Stimulated activated CD8-positive, alpha-beta memory T cell treated with anti-CD3 and anti-CD28 coated beads, Interleukin-2, amount 100 ng/mL, for 48 hours (primary cell): ENCODE data around the gene HHAT.

ENCODE experiments used
- DNase-seq, 2 donors: peaks; one replicate each; pipeline ENCODE4 v3.0.0-alpha.2; 2020; ENCODE audit warnings: low read depth in 2 of 2

HHAT gene

DNA sequence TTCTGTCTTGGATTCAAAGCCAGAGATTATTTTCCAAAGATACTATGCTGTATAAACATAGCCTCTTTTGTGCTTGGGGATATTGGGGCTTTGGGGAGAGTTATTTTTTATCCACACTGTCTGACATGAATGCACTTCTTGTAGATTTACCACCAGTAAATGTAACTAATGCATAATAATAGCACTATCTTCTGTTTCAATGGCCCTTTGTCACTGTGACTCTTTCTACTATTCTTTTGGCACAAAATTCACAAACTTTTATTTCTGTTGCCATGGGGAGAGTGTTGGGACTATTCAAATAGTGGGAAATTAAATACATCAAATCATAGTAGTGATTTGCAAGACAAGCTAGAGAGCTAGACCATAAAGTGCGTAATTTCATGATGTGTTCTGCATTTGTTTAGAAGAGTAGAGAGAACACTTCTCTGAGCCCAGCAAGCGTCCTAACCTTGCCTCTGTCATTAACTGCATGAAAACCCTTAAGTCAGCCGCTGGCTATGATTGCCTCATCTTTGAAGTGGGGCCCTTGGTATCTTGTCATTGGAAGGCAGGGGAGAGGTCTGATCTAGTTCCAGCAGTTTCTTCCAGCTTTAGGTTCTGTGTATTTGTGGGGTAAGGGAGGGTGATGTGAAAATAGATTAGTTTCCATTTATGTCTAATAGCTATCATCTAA lies 154.4 kb downstream of the HHAT start:
- no peak for DNase-seq

- DNase-seq, result no peak
These were observed 155.1 kb downstream of the HHAT start for GRCh38 chr1:210483821-210484220.

GRCh38 chr1:210487021-210487420 lies 158.3 kb downstream of the HHAT start:
- no peak for DNase-seq

GRCh38 chr1:210489491-210489890 lies 160.8 kb downstream of the HHAT start:
- no peak for DNase-seq

DNA sequence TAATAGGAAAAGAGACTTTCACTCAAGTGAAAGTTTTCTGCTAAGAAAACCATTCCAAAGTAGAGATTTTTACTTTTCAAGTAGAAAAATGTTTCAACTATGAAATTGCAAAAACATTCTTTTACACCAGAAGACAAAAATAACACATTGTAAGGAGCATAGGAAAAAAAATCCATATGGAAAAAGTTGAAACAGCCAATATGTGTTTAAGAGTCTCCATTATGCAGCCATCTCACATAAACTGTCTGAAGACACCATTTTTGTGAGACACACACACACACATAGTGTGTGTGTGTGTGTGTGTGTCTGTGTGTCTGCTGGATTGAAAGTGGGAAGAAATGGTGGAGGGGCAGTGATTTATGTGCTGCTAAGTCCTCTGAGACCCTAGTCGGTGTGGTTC lies 162.1 kb downstream of the HHAT start:
- no peak for DNase-seq

- no peak for DNase-seq
These were observed 167.4 kb downstream of the HHAT start for GRCh38 chr1:210496063-210496462.

DNA sequence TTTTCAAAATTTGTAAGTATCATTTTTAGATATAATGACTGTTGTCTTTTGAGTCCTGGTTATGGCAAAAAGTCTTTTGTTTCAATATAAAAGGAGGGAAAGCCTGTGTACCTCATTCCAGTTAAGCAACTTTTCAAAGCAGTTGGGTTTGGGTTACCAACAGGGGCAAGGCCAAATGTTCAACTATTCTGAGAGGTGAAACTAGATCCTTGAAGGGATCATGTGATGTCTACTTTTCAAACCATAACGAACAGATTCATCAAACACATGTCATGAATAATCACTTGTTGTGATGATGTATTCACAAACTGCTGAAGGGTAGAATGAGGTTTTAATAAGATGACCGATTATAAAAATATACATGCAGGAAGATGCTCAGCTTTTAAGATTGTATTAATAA lies 171.3 kb downstream of the HHAT start:
- DNase-seq, result no peak

- DNase-seq, result no peak
These were observed 172.1 kb downstream of the HHAT start for GRCh38 chr1:210500831-210501230.

- no peak for DNase-seq
These were observed 175.6 kb downstream of the HHAT start for GRCh38 chr1:210504286-210504685.

- DNase-seq, result no peak
These were observed 177.1 kb downstream of the HHAT start for GRCh38 chr1:210505601-210506496.

DNA sequence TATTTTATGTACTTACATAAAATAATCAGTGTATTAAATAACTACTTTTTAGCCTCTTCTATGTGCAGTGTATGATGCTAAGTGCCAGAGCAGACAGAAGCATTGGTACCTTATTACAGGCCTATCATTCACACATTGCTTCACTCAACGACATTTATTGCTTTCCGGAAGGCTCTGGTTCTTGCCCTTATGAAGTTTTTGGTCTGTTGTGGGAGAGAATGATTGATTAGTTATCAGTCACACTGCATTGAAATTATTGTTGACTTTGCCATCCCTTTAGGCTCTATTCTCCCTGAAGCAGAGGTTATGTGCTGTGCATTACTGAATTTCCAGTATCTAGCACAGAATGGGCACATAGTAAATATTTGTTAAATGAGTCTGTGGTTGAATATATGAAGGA lies 178.0 kb downstream of the HHAT start:
- DNase-seq, result no peak

DNA sequence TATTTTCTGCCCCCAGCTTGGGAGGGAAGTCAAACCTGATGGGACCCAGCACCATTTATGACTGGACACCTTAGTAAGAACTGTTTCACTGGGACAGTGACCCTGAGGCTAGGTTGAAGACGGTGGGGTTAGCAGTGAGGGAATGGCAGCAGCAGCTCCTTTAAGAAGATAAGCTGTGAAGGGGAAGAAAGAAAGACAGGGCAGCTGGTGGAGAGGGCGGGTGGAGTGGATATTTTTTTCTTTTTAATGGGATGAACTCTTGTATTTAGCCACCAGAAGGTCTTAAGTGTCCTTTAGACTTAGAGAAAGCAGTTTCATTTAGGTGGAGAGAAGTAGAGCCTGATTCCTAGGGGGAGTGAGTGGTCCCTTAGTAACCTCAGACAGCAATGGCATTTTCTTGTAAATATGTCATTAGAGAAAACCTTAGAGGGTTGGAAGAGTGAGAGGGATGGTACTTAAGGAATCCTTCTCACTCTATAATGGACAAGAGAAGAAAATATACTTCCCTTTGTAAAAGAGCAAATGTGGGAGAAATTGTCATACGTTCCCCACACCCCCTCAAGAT lies 187.5 kb downstream of the HHAT start:
- no peak for DNase-seq

- no peak for DNase-seq
These were observed 188.2 kb downstream of the HHAT start for GRCh38 chr1:210516697-210517459.

GRCh38 chr1:210523830-210524229 lies 195.1 kb downstream of the HHAT start:
- DNase-seq, result no peak

DNA sequence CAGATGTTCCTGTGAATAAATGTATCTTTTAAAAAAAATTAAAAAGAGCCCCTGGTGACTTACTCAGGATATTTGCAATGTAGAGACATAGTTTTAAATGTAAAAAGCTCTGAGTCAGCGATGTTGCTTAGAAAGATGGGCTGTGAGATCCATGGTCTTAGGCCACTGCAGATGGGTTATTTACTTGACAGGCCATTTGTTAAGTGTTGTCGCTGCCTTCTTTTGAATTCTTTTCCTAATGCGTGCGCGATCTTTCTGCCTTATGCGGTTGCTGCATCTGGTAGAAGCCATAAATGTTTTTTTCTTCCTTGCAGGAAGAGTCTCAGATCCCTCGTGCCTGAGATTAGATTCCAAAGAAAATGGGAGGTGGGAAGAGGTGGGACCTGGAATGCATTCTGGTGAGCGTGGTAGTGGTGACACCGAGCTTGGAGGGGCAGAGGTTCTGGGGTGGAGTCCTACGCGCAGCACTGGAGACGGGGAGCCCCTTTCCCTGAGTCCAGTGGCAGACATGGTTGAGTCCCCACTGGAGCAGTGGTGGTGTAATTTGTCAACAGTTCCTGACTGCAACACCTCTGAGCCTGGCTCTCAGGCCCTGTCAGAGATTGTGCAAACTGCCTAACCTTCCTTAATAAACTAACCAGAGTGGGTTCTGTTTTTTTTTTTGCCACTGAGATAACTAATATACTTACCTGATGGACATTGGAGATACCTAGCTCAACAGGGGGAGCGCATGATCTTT lies 197.2 kb downstream of the HHAT start:
- no peak for DNase-seq

DNA sequence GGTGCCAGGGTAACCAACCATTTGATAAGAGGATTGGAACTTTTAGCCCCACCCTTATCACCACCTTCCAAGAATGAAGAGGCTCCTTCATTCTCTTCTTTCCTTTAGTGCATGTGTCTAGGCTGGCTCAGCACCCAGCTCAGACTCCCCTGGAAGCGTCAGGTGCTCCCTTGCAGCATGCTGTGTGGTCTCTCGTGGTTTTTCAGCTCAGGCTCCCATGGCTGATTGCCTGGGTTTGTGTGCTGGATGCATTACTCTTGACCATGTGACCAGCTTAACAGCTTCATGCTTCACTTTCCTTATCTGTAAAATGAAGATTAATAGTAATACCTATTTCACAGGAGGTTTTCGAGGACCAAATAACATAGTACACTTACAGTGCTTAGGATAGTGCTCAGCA lies 198.4 kb downstream of the HHAT start:
- no peak for DNase-seq

DNA sequence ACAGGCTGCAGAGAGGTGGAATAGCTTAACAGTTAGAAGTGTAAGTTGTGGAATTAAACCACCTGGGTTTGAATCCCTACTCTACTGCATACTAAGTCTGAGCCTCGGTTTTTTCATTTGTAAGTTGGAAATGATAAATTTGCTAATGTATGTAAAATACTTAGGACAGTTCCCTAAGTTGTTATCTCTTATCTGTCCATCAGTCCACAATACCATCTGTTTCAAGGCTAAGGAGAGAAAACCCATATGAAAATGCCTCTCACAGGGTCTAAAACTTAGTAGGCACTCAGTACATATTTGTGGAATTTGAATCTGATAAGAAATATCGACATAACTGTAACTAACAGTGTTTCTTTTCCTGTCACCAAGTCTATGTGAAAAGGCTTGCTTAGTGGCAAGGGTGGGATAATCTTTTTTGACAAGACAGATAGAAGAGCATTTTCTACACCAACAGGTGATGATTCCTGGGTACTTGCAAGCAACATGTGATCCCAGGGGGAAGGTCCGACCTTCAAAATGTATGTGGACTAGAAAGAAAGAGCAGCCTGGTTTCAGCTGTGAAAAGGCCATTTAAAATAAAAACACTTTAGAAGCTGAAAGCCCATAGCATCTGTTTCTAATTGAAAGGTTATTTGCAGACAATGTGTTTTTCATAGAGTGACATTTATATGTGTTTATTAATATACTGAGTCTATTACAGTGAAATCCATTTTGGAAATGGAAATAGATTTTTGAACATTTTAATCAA lies 202.9 kb downstream of the HHAT start:
- no peak for DNase-seq

GRCh38 chr1:210532223-210532598 lies 203.5 kb downstream of the HHAT start:
- DNase-seq, result no peak

- no peak for DNase-seq
These were observed 207.1 kb downstream of the HHAT start for GRCh38 chr1:210535761-210536160.

- DNase-seq, result no peak
These were observed 207.7 kb downstream of the HHAT start for GRCh38 chr1:210536254-210536961.
